Endothelial cell of umbilical vein (primary cell): Measurements from ENCODE around the gene MAG. TPM values are rescaled to one million over a fixed set of nuclear protein-coding genes. Genes with fewer than 3 reads are reported as not detected.

Experiments
- BruUV-seq: library from RNA; stranded (reverse); fragments of 400-500 nt; replicated peaks from 2 replicates; lab custom pipeline; 2021; lab: Mats Ljungman, UMichigan
- CTCF ChIA-PET: fragments of 300-600, 350-600 bp; sonication (Branson Sonifier 250); formaldehyde crosslinking; loops from one replicate; lab custom pipeline; 2021; ENCODE audit warnings: antibody characterized with exemption, inconsistent platforms; lab: Charles Lee
- POLR2A ChIA-PET: fragments of 300-600, 350-600 bp; sonication (Branson Sonifier 250); formaldehyde crosslinking; loops from one replicate; lab custom pipeline; 2021; ENCODE audit warnings: antibody characterized with exemption, inconsistent platforms; lab: Charles Lee
- DNase-seq: peaks from one replicate; pipeline ENCODE4 v3.0.0-alpha.2; 2011; ENCODE audit warnings: low read depth, low spot score
- FAIRE-seq: peaks from 2 replicates; lab custom pipeline; 2011; peaks lifted over from hg19 to GRCh38; lab: Jason Lieb, UNC
- H2AFZ ChIP-seq: 2 replicates; pipeline ENCODE4 v1.6.0; 2012; ENCODE audit warnings: low read depth, low read length, control low read depth, inconsistent platforms
- H3K27ac ChIP-seq: 2 replicates; pipeline ENCODE4 v1.5.1; 2011; ENCODE audit warnings: low read depth, mild to moderate bottlenecking, control low read depth, low read length, moderate library complexity; ENCODE audit not compliant: insufficient read depth
- H3K27me3 ChIP-seq, 2 experiments: 2 replicates each; pipeline versions ENCODE4 v1.6.0 to v1.6.1; 2011; ENCODE audit warnings: low read length in 2 of 2, mixed read lengths in 1 of 2; ENCODE audit not compliant: control insufficient read depth in 2 of 2, insufficient read depth in 2 of 2
- H3K36me3 ChIP-seq, 2 experiments: 2 replicates in 1 of 2; 3 replicates in 1 of 2; pipeline ENCODE4 v1.5.1; 2011; ENCODE audit warnings: low read length in 2 of 2, mild to moderate bottlenecking in 1 of 2, moderate library complexity in 1 of 2; ENCODE audit not compliant: control insufficient read depth in 2 of 2, insufficient read depth in 2 of 2; ENCODE audit errors: extremely low read depth in 1 of 2
- H3K4me1 ChIP-seq: 3 replicates; pipeline ENCODE4 v1.5.1; 2011; ENCODE audit warnings: mild to moderate bottlenecking, low read length; ENCODE audit not compliant: control insufficient read depth, insufficient read depth; ENCODE audit errors: extremely low read depth
- H3K4me2 ChIP-seq: 2 replicates; pipeline ENCODE4 v1.6.1; 2011; ENCODE audit warnings: low read length, control low read depth, mixed read lengths; ENCODE audit not compliant: insufficient read depth
- H3K4me3 ChIP-seq, 3 experiments: fragments of 200-600 bp in 1 of 3; sonication (generic), shearing (Covaris generic) in 1 of 3; replicated peaks in 1 of 3; 2 replicates each; pipeline ENCODE4 v1.5.1; 2011 to 2016; ENCODE audit warnings: control low read depth in 3 of 3, low read length in 3 of 3, mild to moderate bottlenecking in 2 of 3, inconsistent platforms in 1 of 3, low read depth in 1 of 3, moderate library complexity in 1 of 3; ENCODE audit not compliant: insufficient read depth in 1 of 3
- H3K79me2 ChIP-seq: 2 replicates; pipeline ENCODE4 v1.6.0; 2012; ENCODE audit warnings: low read length, inconsistent platforms; ENCODE audit not compliant: control insufficient read depth, insufficient read depth
- H3K9ac ChIP-seq: replicated peaks from 2 replicates; pipeline ENCODE3; 2011; ENCODE audit warnings: low read length, control low read depth; ENCODE audit not compliant: insufficient read depth; ENCODE audit errors: extremely low read depth
- H3K9me1 ChIP-seq: replicated peaks from 3 replicates; pipeline ENCODE4 v1.6.0; 2011; ENCODE audit warnings: mild to moderate bottlenecking, low read length; ENCODE audit not compliant: control insufficient read depth, insufficient read depth; ENCODE audit errors: extremely low read depth
- H3K9me3 ChIP-seq: replicated peaks from 2 replicates; pipeline ENCODE4 v1.5.1; 2012; ENCODE audit warnings: low read length, inconsistent platforms; ENCODE audit not compliant: control insufficient read depth, insufficient read depth
- H4K20me1 ChIP-seq: replicated peaks from 2 replicates; pipeline ENCODE3; 2011; ENCODE audit warnings: mild to moderate bottlenecking, low read length; ENCODE audit not compliant: control insufficient read depth, insufficient read depth; ENCODE audit errors: extremely low read depth
- CTCF ChIP-seq, 2 donors: IDR thresholded peaks; 1 replicate in 1 of 2; 2 replicates in 1 of 2; pipeline ENCODE4 v1.5.1; 2011; ENCODE audit warnings: low read length in 2 of 2, mild to moderate bottlenecking in 2 of 2, moderate library complexity in 2 of 2, control low read depth in 1 of 2, inconsistent platforms in 1 of 2, low read depth in 1 of 2; ENCODE audit not compliant: insufficient read depth in 1 of 2; ENCODE audit errors: extremely low read depth in 1 of 2
- FOS ChIP-seq: IDR thresholded peaks from 2 replicates; pipeline ENCODE4 v1.6.1; 2011; ENCODE audit warnings: mild to moderate bottlenecking, low read length, moderate library complexity, borderline replicate concordance; ENCODE audit not compliant: insufficient read depth
- GATA2 ChIP-seq: IDR thresholded peaks from 2 replicates; pipeline ENCODE4 v1.7.0; 2011; ENCODE audit warnings: low read depth, mild to moderate bottlenecking, moderate library complexity, mixed read lengths, low read length; ENCODE audit not compliant: insufficient read length, insufficient read depth
- MYC ChIP-seq: IDR thresholded peaks from one replicate; pipeline ENCODE4 v1.6.1; 2011; ENCODE audit warnings: mild to moderate bottlenecking, low read depth, low read length
- POLR2A ChIP-seq: IDR thresholded peaks from 2 replicates; pipeline ENCODE4 v1.6.1; 2012; ENCODE audit warnings: low read depth, mild to moderate bottlenecking, control low read depth, low read length
- dilution Hi-C: fragments of 300-500 bp; cut with MboI; formaldehyde crosslinking; loops from one replicate; pipeline ENCODE4 v1.15.0; 2019; ENCODE audit warnings: low sequenced_read_pairs; ENCODE audit not compliant: extremely low pct_ligation_motif_present
- intact Hi-C: fragments of 100-400 bp; cut with micrococcal nuclease; formaldehyde crosslinking; loops from one replicate; pipeline ENCODE4 v1.10.0; 2022
- polyA plus RNA-seq, 4 experiments: library from polyadenylated mRNA; depleted of rRNA in 3 of 4; stranded (reverse) in 3 of 4; unstranded in 1 of 4; fragments of >200 nt; gene quantifications; 2 replicates each; pipeline versions ENCODE4 v1.2.1 to v1.2.3, GENCODE V29; 2011 to 2012; ENCODE audit warnings: missing spikeins in 1 of 4
- total RNA-seq: library from RNA; stranded (reverse); gene quantifications from 2 replicates; pipeline ENCODE4 v1.2.3, GENCODE V29; 2021

Gene MAG
- total and polyA plus RNA-seq, 2 donors (not counting 3 experiments of a cell fraction or from before 2014, with no cell fraction given): not detected

- dilution Hi-C loops (no loop called here), intact Hi-C loops (no loop called here)
- Histone ChIP-seq H3K79me2 (no peaks in the 10 kb centered on the region), H3K4me2 (no peak overlapping the region), H3K9me3 (no peaks in the 10 kb centered on the region), H3K4me3 (no peak overlapping the region), H4K20me1 (no peaks in the 10 kb centered on the region), H3K36me3 (no peaks in the 10 kb centered on the region), H3K9me1 (no peaks in the 10 kb centered on the region), H3K4me1 (no peaks in the 10 kb centered on the region), H3K9ac (no peak overlapping the region), H3K27me3 (no peaks in the 10 kb centered on the region), H3K27ac (no peak overlapping the region), H2AFZ (no peak overlapping the region)
- ChIA-PET CTCF (no interaction called here), POLR2A (no interaction called here)
- TF ChIP-seq FOS (no peak), CTCF (IDR thresholded peaks at IDR 0.05; ENCODE audit: extremely low read depth in 1 of 2, insufficient read depth in 1 of 2, low read depth in 1 of 2, low read length in 2 of 2) (peak in 1 of 2 donors; percentile 35)
- no peak for DNase-seq
- no peak for FAIRE-seq
- BruUV-seq: no TSS peak
These were observed 14.7 kb downstream of the MAG start for GRCh38 chr19:35306473-35307246.

- Histone ChIP-seq H3K9ac (no peak overlapping the region), H3K9me1 (no peaks in the 10 kb centered on the region), H4K20me1 (no peaks in the 10 kb centered on the region), H3K36me3 (no peaks in the 10 kb centered on the region), H3K4me2 (no peak overlapping the region), H3K4me1 (no peaks in the 10 kb centered on the region), H3K79me2 (no peaks in the 10 kb centered on the region), H3K27me3 (no peaks in the 10 kb centered on the region), H3K27ac (no peak overlapping the region), H3K4me3 (no peak overlapping the region), H3K9me3 (no peaks in the 10 kb centered on the region), H2AFZ (no peak overlapping the region)
- FAIRE-seq: no peak
- no peak for TF ChIP-seq CTCF (IDR thresholded peaks at IDR 0.05; ENCODE audit: extremely low read depth in 1 of 2, insufficient read depth in 1 of 2, low read depth in 1 of 2, low read length in 2 of 2)
- no peak for TF ChIP-seq MYC
- TF ChIP-seq FOS: no peak
- TF ChIP-seq POLR2A: no peak
- TF ChIP-seq GATA2: no peak
- ChIA-PET CTCF (interaction anchor here (0.6 kb wide), 1 partner anchor 33 kb away, joined by 3 read pairs; no protein-coding TSS in a partner anchor), POLR2A (no interaction called here)
- dilution Hi-C loops (no loop called here), intact Hi-C loops (no loop called here)
- no TSS peak for BruUV-seq
- DNase-seq: no peak
These were observed 16.0 kb downstream of the MAG start for GRCh38 chr19:35307931-35308330.
